ENCODE measurements around the gene CD9.
"Not testable (repeated sequence)": the region's sequence is repeated elsewhere in the genome, so short reads cannot be mapped to it uniquely, and the experiment has no call there.

The CD9 gene

GRCh38 chr12:6200256-6201212 is at the start of gene CD9:
Gene CD9, plus strand, starts transcription at chr12:6200400. Its CDS starts 100 bp downstream, at chr12:6200500.
- no peak for DNase-seq (ENCODE audit: low read depth)

- no peak for DNase-seq (ENCODE audit: low read depth)
Observed at GRCh38 chr12:6154730-6155459, 45.3 kb upstream of the CD9 start.

GRCh38 chr12:6157482-6157881 is 42.7 kb upstream of the CD9 start:
- no peak for DNase-seq (ENCODE audit: low read depth)

GRCh38 chr12:6158255-6158654 is 41.9 kb upstream of the CD9 start:
- no peak for DNase-seq (ENCODE audit: low read depth)

- no peak for DNase-seq (ENCODE audit: low read depth)
Observed at GRCh38 chr12:6158749-6159148, 41.5 kb upstream of the CD9 start.

- not testable (repeated sequence) for DNase-seq (ENCODE audit: low read depth)
Observed at GRCh38 chr12:6159166-6160011, 40.8 kb upstream of the CD9 start.

GRCh38 chr12:6160049-6160649 is 40.1 kb upstream of the CD9 start:
- DNase-seq (ENCODE audit: low read depth), result not testable (repeated sequence)

- DNase-seq (ENCODE audit: low read depth), result no peak
Observed at GRCh38 chr12:6161124-6161882, 38.9 kb upstream of the CD9 start.

GRCh38 chr12:6163416-6164060 is 36.7 kb upstream of the CD9 start:
- DNase-seq (ENCODE audit: low read depth), result no peak

- no peak for DNase-seq (ENCODE audit: low read depth)
Observed at GRCh38 chr12:6165395-6165794, 34.8 kb upstream of the CD9 start.

- DNase-seq (ENCODE audit: low read depth), result no peak
Observed at GRCh38 chr12:6166808-6167207, 33.4 kb upstream of the CD9 start.

- DNase-seq (ENCODE audit: low read depth), result peak; percentile 26
Observed at GRCh38 chr12:6167327-6168280, 32.6 kb upstream of the CD9 start.

- DNase-seq (ENCODE audit: low read depth), result no peak
Observed at GRCh38 chr12:6171409-6172015, 28.7 kb upstream of the CD9 start.

- DNase-seq (ENCODE audit: low read depth), result no peak
Observed at GRCh38 chr12:6172086-6172485, 28.1 kb upstream of the CD9 start.

- DNase-seq (ENCODE audit: low read depth), result no peak
Observed at GRCh38 chr12:6172862-6173261, 27.3 kb upstream of the CD9 start.

GRCh38 chr12:6177642-6178358 is 22.4 kb upstream of the CD9 start:
- DNase-seq (ENCODE audit: low read depth), result no peak

GRCh38 chr12:6178981-6179761 is 21.0 kb upstream of the CD9 start:
- no peak for DNase-seq (ENCODE audit: low read depth)

Measured in stimulated activated CD8-positive, alpha-beta memory T cell treated with anti-CD3 and anti-CD28 coated beads, Interleukin-15, amount 100 ng/mL, for 24 hours (primary cell).